LoVo (cell line): ENCODE results near the gene OR9A2.
"Not testable (repeated sequence)": the region's sequence is repeated elsewhere in the genome, so short reads cannot be mapped to it uniquely, and the experiment has no call there.

Experiments used
- DNase-seq: peaks from one replicate; pipeline ENCODE4 v3.0.0-alpha.2; 2016; ENCODE audit warnings: low spot score

OR9A2 gene

GRCh38 chr7:143016996-143017395, 9.9 kb downstream of the OR9A2 start:
- DNase-seq, result no peak

- DNase-seq, result no peak
Measured at GRCh38 chr7:143015926-143016490, 10.9 kb downstream of the OR9A2 start.

- DNase-seq, result no peak
Measured at GRCh38 chr7:143015084-143015483, 11.8 kb downstream of the OR9A2 start.

- DNase-seq, result no peak
Measured at GRCh38 chr7:143013893-143014292, 13.0 kb downstream of the OR9A2 start.

- DNase-seq, result no peak
Measured at GRCh38 chr7:143013473-143013872, 13.5 kb downstream of the OR9A2 start.

- DNase-seq, result no peak
Measured at GRCh38 chr7:143012409-143012808, 14.5 kb downstream of the OR9A2 start.

GRCh38 chr7:143012001-143012400, 14.9 kb downstream of the OR9A2 start:
- DNase-seq, result no peak

GRCh38 chr7:143008007-143008901, 18.7 kb downstream of the OR9A2 start:
- DNase-seq, result peak; percentile 83

- no peak for DNase-seq
Measured at GRCh38 chr7:143005632-143006260, 21.2 kb downstream of the OR9A2 start.

- peak; percentile 42 for DNase-seq
Measured at GRCh38 chr7:143003393-143004051, 23.4 kb downstream of the OR9A2 start.

- no peak for DNase-seq
Measured at GRCh38 chr7:143002898-143003297, 24.0 kb downstream of the OR9A2 start.

- DNase-seq, result no peak
Measured at GRCh38 chr7:143002106-143002505, 24.8 kb downstream of the OR9A2 start.

- DNase-seq, result no peak
Measured at GRCh38 chr7:143000648-143001047, 26.3 kb downstream of the OR9A2 start.

GRCh38 chr7:142999793-143000192, 27.1 kb downstream of the OR9A2 start:
- DNase-seq, result no peak

GRCh38 chr7:142998966-142999365, 28.0 kb downstream of the OR9A2 start:
- no peak for DNase-seq

GRCh38 chr7:142997456-142997989, 29.4 kb downstream of the OR9A2 start:
- no peak for DNase-seq

GRCh38 chr7:142992427-142992826, 34.5 kb downstream of the OR9A2 start:
- DNase-seq, result no peak

- DNase-seq, result no peak
Measured at GRCh38 chr7:142984297-142984696, 42.6 kb downstream of the OR9A2 start.

GRCh38 chr7:142983825-142984224, 43.1 kb downstream of the OR9A2 start:
- no peak for DNase-seq

- DNase-seq, result not testable (repeated sequence)
Measured at GRCh38 chr7:142978402-142978801, 48.5 kb downstream of the OR9A2 start.
